ENCODE measurements around the gene PIM1.

Gene PIM1

GRCh38 chr6:37187321-37188022 lies 17.5 kb downstream of the PIM1 start:
- Histone ChIP-seq H3K4me3 (ENCODE audit: low read length, poor library complexity, severe bottlenecking) (no peak overlapping the region), H3K4me1 (ENCODE audit: insufficient read depth, low read length, poor library complexity, severe bottlenecking) (peaks cover 31% of the 10 kb centered on the region), H3K9ac (ENCODE audit: low read depth, low read length, poor library complexity, severe bottlenecking) (no peak overlapping the region), H3F3A (ENCODE audit: low read depth) (peaks cover 10% of the 10 kb centered on the region), H3K27me3 (ENCODE audit: insufficient read depth, low read length, poor library complexity, severe bottlenecking) (no peaks in the 10 kb centered on the region), H3K9me2 (replicated peaks; ENCODE audit: low read depth, low read length) (no peaks in the 10 kb centered on the region), H2AFZ (ENCODE audit: low read length) (peak overlapping the region; percentile 38; the same call in 1 of the 2 replicates), H4K20me1 (ENCODE audit: insufficient read depth, low read length, poor library complexity, severe bottlenecking) (no peaks in the 10 kb centered on the region), H3K4me2 (ENCODE audit: low read depth, low read length, poor library complexity, severe bottlenecking) (no peak overlapping the region), H3K36me3 (ENCODE audit: insufficient read depth, low read length) (no peaks in the 10 kb centered on the region), H3K79me2 (ENCODE audit: insufficient read depth, low read length) (no peaks in the 10 kb centered on the region), H3K9me3 (ENCODE audit: insufficient read depth, low read depth, low read length) (no peaks in the 10 kb centered on the region)
- TF ChIP-seq CTCF (conservative IDR thresholded peaks at IDR 0.05; ENCODE audit: low read length): no peak
- no peak for TF ChIP-seq EZH2phosphoT487 (IDR thresholded peaks at IDR 0.05; ENCODE audit: borderline replicate concordance)

GRCh38 chr6:37188962-37189510 lies 19.1 kb downstream of the PIM1 start:
- H3F3A ChIP-seq (ENCODE audit: low read depth): 0 out of 2 replicates have a peak, but pooled peaks cover under 1% of the 10 kb centered on the region
- TF ChIP-seq EZH2phosphoT487 (IDR thresholded peaks at IDR 0.05; ENCODE audit: borderline replicate concordance) (no peak), CTCF (conservative IDR thresholded peaks at IDR 0.05; ENCODE audit: low read length) (no peak)
- H3K9ac ChIP-seq (ENCODE audit: low read depth, low read length, poor library complexity, severe bottlenecking): no peak overlapping the region
- no peak overlapping the region for H3K4me2 ChIP-seq (ENCODE audit: low read depth, low read length, poor library complexity, severe bottlenecking)
- H3K27me3 ChIP-seq (ENCODE audit: insufficient read depth, low read length, poor library complexity, severe bottlenecking): no peaks in the 10 kb centered on the region
- no peaks in the 10 kb centered on the region for H3K9me2 ChIP-seq (replicated peaks; ENCODE audit: low read depth, low read length)
- no peaks in the 10 kb centered on the region for H3K79me2 ChIP-seq (ENCODE audit: insufficient read depth, low read length)
- H3K4me1 ChIP-seq (ENCODE audit: insufficient read depth, low read length, poor library complexity, severe bottlenecking): peaks cover 29% of the 10 kb centered on the region
- no peaks in the 10 kb centered on the region for H3K36me3 ChIP-seq (ENCODE audit: insufficient read depth, low read length)
- no peak overlapping the region for H2AFZ ChIP-seq (ENCODE audit: low read length)
- no peaks in the 10 kb centered on the region for H3K9me3 ChIP-seq (ENCODE audit: insufficient read depth, low read depth, low read length)
- no peaks in the 10 kb centered on the region for H4K20me1 ChIP-seq (ENCODE audit: insufficient read depth, low read length, poor library complexity, severe bottlenecking)
- H3K4me3 ChIP-seq (ENCODE audit: low read length, poor library complexity, severe bottlenecking): no peak overlapping the region

- H3K36me3 ChIP-seq (ENCODE audit: insufficient read depth, low read length): no peaks in the 10 kb centered on the region
- peaks cover 32% of the 10 kb centered on the region for H3K4me1 ChIP-seq (ENCODE audit: insufficient read depth, low read length, poor library complexity, severe bottlenecking)
- H3K4me2 ChIP-seq (ENCODE audit: low read depth, low read length, poor library complexity, severe bottlenecking): peak overlapping the region; percentile 38
- no peak overlapping the region for H2AFZ ChIP-seq (ENCODE audit: low read length)
- no peaks in the 10 kb centered on the region for H4K20me1 ChIP-seq (ENCODE audit: insufficient read depth, low read length, poor library complexity, severe bottlenecking)
- no peaks in the 10 kb centered on the region for H3K9me2 ChIP-seq (replicated peaks; ENCODE audit: low read depth, low read length)
- no peaks in the 10 kb centered on the region for H3K79me2 ChIP-seq (ENCODE audit: insufficient read depth, low read length)
- no peaks in the 10 kb centered on the region for H3K9me3 ChIP-seq (ENCODE audit: insufficient read depth, low read depth, low read length)
- no peak overlapping the region for H3K9ac ChIP-seq (ENCODE audit: low read depth, low read length, poor library complexity, severe bottlenecking)
- no peak for TF ChIP-seq EZH2phosphoT487 (IDR thresholded peaks at IDR 0.05; ENCODE audit: borderline replicate concordance)
- TF ChIP-seq CTCF (conservative IDR thresholded peaks at IDR 0.05; ENCODE audit: low read length): no peak
- no peaks in the 10 kb centered on the region for H3K27me3 ChIP-seq (ENCODE audit: insufficient read depth, low read length, poor library complexity, severe bottlenecking)
- H3F3A ChIP-seq (ENCODE audit: low read depth): no peaks in the 10 kb centered on the region
- no peak overlapping the region for H3K4me3 ChIP-seq (ENCODE audit: low read length, poor library complexity, severe bottlenecking)
Measured at GRCh38 chr6:37190159-37190535, 20.2 kb downstream of the PIM1 start.

Data from Loucy (cell line).